ENCODE measurements around the gene CEMIP. TPM values are rescaled to one million over a fixed set of nuclear protein-coding genes. Genes with fewer than 3 reads are reported as not detected.

CEMIP gene
- total and polyA plus RNA-seq, 2 of the 8 experiments (the other 6 are each of a cell fraction or from before 2014, with no cell fraction given), result 0.11 to 0.60 TPM

- TF ChIP-seq HDAC2 (IDR thresholded peaks at IDR 0.05; ENCODE audit: borderline replicate concordance in 1 of 2, low read depth in 2 of 2, low read length in 2 of 2) (no peak), TCF12 (IDR thresholded peaks at IDR 0.05; ENCODE audit: low read depth, low read length) (no peak), TBP (IDR thresholded peaks at IDR 0.05; ENCODE audit: low read depth, low read length) (no peak)
These were observed 37.0 kb downstream of the CEMIP start (continued) for GRCh38 chr15:80816049-80816653.
